DND-41 (cell line): Measurements from ENCODE around the gene GPC6.
A peak's percentile ranks its signal among the peaks of the same experiment; 100 is the strongest.

ENCODE experiments used
- ATAC-seq: fragments of 200-7000 bp; cut with Tn5 transposase; 3 replicates; pipeline ENCODE4 v1.9.1; 2021; ENCODE audit warnings: low read depth; ENCODE audit not compliant: insufficient read depth
- DNase-seq: peaks from one replicate; pipeline ENCODE4 v3.0.0-alpha.2; 2020
- H2AFZ ChIP-seq: 2 replicates; pipeline ENCODE4 v1.6.0; 2012; ENCODE audit warnings: low read depth, low read length
- H3K27ac ChIP-seq: 2 replicates; pipeline ENCODE4 v1.5.1; 2012; ENCODE audit warnings: low read length, inconsistent platforms
- H3K27me3 ChIP-seq: fragments of 200-600 bp; sonication (generic); 2 replicates; pipeline ENCODE4 v1.6.0; 2012; ENCODE audit warnings: low read length, mild to moderate bottlenecking, inconsistent platforms; ENCODE audit not compliant: insufficient read depth, poor library complexity
- H3K36me3 ChIP-seq: 2 replicates; pipeline ENCODE4 v1.5.1; 2012; ENCODE audit warnings: low read length, inconsistent platforms; ENCODE audit not compliant: insufficient read depth
- H3K4me1 ChIP-seq: 2 replicates; pipeline ENCODE4 v1.5.1; 2012; ENCODE audit warnings: mild to moderate bottlenecking, low read length; ENCODE audit not compliant: insufficient read depth
- H3K4me2 ChIP-seq: 2 replicates; pipeline ENCODE4 v1.6.0; 2012; ENCODE audit warnings: mild to moderate bottlenecking, moderate library complexity, low read length, inconsistent platforms; ENCODE audit not compliant: insufficient read depth
- H3K4me3 ChIP-seq, 2 experiments: fragments of 200-600 bp in 1 of 2; shearing (Covaris generic) in 1 of 2; 2 replicates each; pipeline ENCODE4 v1.5.1; 2012 to 2016; ENCODE audit warnings: inconsistent platforms in 2 of 2, low read length in 2 of 2, mild to moderate bottlenecking in 2 of 2, low read depth in 1 of 2, moderate library complexity in 1 of 2
- H3K79me2 ChIP-seq: 2 replicates; pipeline ENCODE4 v1.6.0; 2012; ENCODE audit warnings: low read length, inconsistent platforms; ENCODE audit not compliant: insufficient read depth
- H3K9ac ChIP-seq: 2 replicates; pipeline ENCODE4 v1.6.0; 2012; ENCODE audit warnings: low read depth, mild to moderate bottlenecking, inconsistent platforms, low read length, moderate library complexity
- H3K9me3 ChIP-seq: 2 replicates; pipeline ENCODE4 v1.5.1; 2012; ENCODE audit warnings: low read length, moderate library complexity, mild to moderate bottlenecking, inconsistent platforms; ENCODE audit not compliant: insufficient read depth, severe bottlenecking
- H4K20me1 ChIP-seq: 2 replicates; pipeline ENCODE4 v1.6.0; 2012; ENCODE audit warnings: low read length; ENCODE audit not compliant: insufficient read depth
- EZH2 ChIP-seq: IDR thresholded peaks from 3 replicates; pipeline ENCODE4 v1.6.1; 2012; ENCODE audit warnings: borderline replicate concordance, low read depth, mild to moderate bottlenecking, moderate library complexity, low read length, inconsistent platforms; ENCODE audit not compliant: severe bottlenecking
- TF ChIP-seq, protein P1 (sequence below): IDR thresholded peaks from 2 replicates; pipeline ENCODE4 v1.5.1; 2012; ENCODE audit warnings: borderline replicate concordance, low read length, moderate library complexity, mild to moderate bottlenecking; ENCODE audit not compliant: poor library complexity, severe bottlenecking; ENCODE audit errors: extremely low read depth

Gene GPC6

DNA sequence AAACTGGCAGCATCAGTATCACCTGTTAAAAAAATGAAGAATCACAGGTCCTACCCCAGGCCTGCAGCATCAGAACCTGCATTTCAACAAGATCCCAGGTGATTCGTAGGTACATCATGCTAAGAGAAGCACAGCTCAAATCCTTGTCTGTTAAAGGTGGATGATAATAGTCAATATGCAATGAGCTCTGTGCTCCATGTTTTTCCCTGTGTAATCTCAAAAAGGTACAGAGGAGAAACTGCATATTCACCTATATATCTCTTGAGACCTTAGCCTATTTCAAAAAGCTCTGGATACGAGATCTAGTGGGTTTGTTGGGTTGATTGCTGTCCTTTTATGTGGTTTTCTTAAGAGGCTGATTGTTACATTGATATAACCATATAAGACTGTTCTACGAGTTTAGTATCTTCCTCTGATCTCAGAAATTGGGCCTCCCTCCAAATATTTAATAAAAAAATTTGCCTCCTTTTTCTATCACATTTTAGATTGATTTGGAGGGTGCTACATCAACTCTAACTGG is 1104.0 kb downstream of the GPC6 start:
- no peaks in the 10 kb centered on the region for H3K9me3 ChIP-seq
- no peaks in the 10 kb centered on the region for H4K20me1 ChIP-seq
- no peak overlapping the region for H3K4me2 ChIP-seq
- H2AFZ ChIP-seq, result no peak overlapping the region
- no peak overlapping the region for H3K27ac ChIP-seq
- H3K36me3 ChIP-seq, result no peaks in the 10 kb centered on the region
- TF ChIP-seq EZH2, result no peak
- TF ChIP-seq, protein P1, sequence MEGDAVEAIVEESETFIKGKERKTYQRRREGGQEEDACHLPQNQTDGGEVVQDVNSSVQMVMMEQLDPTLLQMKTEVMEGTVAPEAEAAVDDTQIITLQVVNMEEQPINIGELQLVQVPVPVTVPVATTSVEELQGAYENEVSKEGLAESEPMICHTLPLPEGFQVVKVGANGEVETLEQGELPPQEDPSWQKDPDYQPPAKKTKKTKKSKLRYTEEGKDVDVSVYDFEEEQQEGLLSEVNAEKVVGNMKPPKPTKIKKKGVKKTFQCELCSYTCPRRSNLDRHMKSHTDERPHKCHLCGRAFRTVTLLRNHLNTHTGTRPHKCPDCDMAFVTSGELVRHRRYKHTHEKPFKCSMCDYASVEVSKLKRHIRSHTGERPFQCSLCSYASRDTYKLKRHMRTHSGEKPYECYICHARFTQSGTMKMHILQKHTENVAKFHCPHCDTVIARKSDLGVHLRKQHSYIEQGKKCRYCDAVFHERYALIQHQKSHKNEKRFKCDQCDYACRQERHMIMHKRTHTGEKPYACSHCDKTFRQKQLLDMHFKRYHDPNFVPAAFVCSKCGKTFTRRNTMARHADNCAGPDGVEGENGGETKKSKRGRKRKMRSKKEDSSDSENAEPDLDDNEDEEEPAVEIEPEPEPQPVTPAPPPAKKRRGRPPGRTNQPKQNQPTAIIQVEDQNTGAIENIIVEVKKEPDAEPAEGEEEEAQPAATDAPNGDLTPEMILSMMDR, result no peak
- peaks cover 31% of the 10 kb centered on the region for H3K27me3 ChIP-seq
- H3K4me3 ChIP-seq, result no peak overlapping the region
- H3K9ac ChIP-seq, result no peak overlapping the region
- peaks cover 34% of the 10 kb centered on the region for H3K4me1 ChIP-seq
- ATAC-seq, result peak; percentile 57
- H3K79me2 ChIP-seq, result no peaks in the 10 kb centered on the region
- DNase-seq, result no peak

DNA sequence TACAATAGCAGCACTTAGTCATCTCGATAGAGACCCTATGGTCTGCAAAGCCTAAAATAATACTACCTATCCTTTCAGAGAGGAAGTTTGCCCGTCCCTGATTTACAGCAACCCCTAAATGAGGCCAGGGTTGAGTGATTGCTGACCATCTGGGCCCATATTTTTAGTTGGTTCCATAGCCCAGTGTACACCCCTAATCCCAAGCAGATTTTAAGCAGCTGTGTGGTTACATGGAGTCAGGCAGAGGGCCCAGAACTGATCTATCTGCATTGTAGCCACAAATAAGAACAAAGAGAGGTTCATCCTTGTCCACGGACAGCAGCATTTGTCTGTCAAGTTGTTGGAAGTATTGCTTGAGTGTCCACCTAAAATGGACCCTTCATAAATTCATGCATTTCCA is 1104.7 kb downstream of the GPC6 start:
- Histone ChIP-seq H3K79me2 (no peaks in the 10 kb centered on the region), H2AFZ (no peak overlapping the region), H3K9ac (no peak overlapping the region), H3K4me1 (peaks cover 30% of the 10 kb centered on the region), H3K4me2 (no peak overlapping the region), H3K27ac (no peak overlapping the region), H3K27me3 (peaks cover 31% of the 10 kb centered on the region), H3K4me3 (no peak overlapping the region), H4K20me1 (no peaks in the 10 kb centered on the region), H3K36me3 (no peaks in the 10 kb centered on the region), H3K9me3 (no peaks in the 10 kb centered on the region)
- DNase-seq (no peak), ATAC-seq (no peak)
- TF ChIP-seq EZH2, result no peak
- TF ChIP-seq, protein P1, result no peak

DNA sequence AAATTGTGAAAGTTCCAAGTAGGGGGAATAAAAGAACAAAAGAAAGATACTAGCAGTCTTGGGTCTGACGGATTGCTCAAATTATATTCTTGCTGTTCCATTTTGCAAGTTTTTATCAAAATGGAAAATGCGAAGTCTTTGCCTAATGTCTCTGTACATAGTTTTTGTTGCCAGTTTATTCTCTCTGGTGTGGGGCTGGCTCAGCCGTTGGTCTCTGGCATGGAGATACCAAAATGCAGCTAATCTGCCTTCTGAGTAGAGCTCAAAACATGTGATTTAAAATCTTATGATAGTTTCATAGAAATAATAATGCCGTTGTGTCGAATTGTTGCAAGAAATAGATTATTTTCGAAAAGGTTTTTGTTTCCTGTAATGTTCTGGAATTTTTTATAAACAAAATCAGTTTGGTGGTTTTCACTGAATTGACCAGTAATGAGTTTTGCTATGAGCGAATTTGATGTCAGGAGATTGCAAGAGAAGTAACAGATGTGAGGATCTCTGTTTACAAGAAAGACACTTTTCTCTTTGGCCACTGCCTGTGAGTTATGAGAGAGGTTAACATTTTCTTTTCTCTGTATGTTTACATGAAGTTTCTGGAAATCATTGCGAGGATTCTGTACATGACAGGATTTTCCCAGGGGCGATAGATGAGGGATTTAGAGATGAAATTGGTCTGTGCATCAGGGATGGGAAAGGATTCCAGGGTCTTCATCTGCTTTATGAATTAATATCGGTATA is 1105.9 kb downstream of the GPC6 start:
- Histone ChIP-seq H2AFZ (no peak overlapping the region), H3K4me3 (no peak overlapping the region), H3K4me1 (peaks cover 18% of the 10 kb centered on the region), H3K9me3 (no peaks in the 10 kb centered on the region), H3K27ac (no peak overlapping the region), H3K9ac (no peak overlapping the region), H3K79me2 (no peaks in the 10 kb centered on the region), H3K27me3 (peaks cover 31% of the 10 kb centered on the region), H3K36me3 (no peaks in the 10 kb centered on the region), H4K20me1 (no peaks in the 10 kb centered on the region), H3K4me2 (no peak overlapping the region)
- no peak for TF ChIP-seq EZH2
- TF ChIP-seq, protein P1, result no peak
- DNase-seq (no peak), ATAC-seq (no peak)
